ENCODE data around the gene POLQ. TPM values are rescaled to one million over a fixed set of nuclear protein-coding genes. Genes with fewer than 3 reads are reported as not detected.

The POLQ gene
- total and polyA plus RNA-seq, 9 of the 15 experiments (the other 6 are each of a cell fraction or from before 2014, with no cell fraction given), result 1.5 to 19.0 (median 8.8) TPM

- H3K9ac ChIP-seq (ENCODE audit: insufficient read depth in 1 of 2, low read depth in 2 of 2, low read length in 2 of 2), result no peak overlapping the region
- no peak for DNase-seq (ENCODE audit: extremely low read depth in 1 of 4, low spot score in 3 of 4)
- no peak overlapping the region for H3K27ac ChIP-seq (ENCODE audit: extremely low read depth, low read depth, low read length)
- H3K4me1 ChIP-seq (replicated peaks in 1 of 2; ENCODE audit: control insufficient read depth in 2 of 2, insufficient read depth in 2 of 2, low read length in 2 of 2), result no peaks in the 10 kb centered on the region
- no peak overlapping the region for H2AFZ ChIP-seq (ENCODE audit: low read depth, low read length)
- TF ChIP-seq RBFOX2 (IDR thresholded peaks at IDR 0.05; ENCODE audit: low read depth, low read length), result no peak
- TF ChIP-seq IFI16 (CRISPR knock-in tag; IDR thresholded peaks at IDR 0.05), result no peak
- no peak for TF ChIP-seq ZNF121 (CRISPR knock-in tag; conservative IDR thresholded peaks at IDR 0.05)
- TF ChIP-seq DPF2 (IDR thresholded peaks at IDR 0.05), result no peak
- no peak for TF ChIP-seq FOXK2 (conservative IDR thresholded peaks at IDR 0.05 in 1 of 2, IDR thresholded peaks at IDR 0.05 in 1 of 2; ENCODE audit: low read depth in 2 of 2)
- no peak for TF ChIP-seq NFXL1 (CRISPR knock-in tag; IDR thresholded peaks at IDR 0.05)
- no peak for TF ChIP-seq ZBTB8A (IDR thresholded peaks at IDR 0.05; ENCODE audit: partially characterized antibody)
- no peak for TF ChIP-seq E2F8 (IDR thresholded peaks at IDR 0.05; ENCODE audit: low read depth, partially characterized antibody)
- TF ChIP-seq SIX5 (IDR thresholded peaks at IDR 0.05; ENCODE audit: borderline replicate concordance in 1 of 2, insufficient read depth in 1 of 2, low read depth in 1 of 2, low read length in 2 of 2), result no peak
- TF ChIP-seq, protein P1, sequence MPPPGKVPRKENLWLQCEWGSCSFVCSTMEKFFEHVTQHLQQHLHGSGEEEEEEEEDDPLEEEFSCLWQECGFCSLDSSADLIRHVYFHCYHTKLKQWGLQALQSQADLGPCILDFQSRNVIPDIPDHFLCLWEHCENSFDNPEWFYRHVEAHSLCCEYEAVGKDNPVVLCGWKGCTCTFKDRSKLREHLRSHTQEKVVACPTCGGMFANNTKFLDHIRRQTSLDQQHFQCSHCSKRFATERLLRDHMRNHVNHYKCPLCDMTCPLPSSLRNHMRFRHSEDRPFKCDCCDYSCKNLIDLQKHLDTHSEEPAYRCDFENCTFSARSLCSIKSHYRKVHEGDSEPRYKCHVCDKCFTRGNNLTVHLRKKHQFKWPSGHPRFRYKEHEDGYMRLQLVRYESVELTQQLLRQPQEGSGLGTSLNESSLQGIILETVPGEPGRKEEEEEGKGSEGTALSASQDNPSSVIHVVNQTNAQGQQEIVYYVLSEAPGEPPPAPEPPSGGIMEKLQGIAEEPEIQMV (tag; conservative IDR thresholded peaks at IDR 0.05; ENCODE audit: low read depth), result no peak
- no peak for TF ChIP-seq HDAC2 (IDR thresholded peaks at IDR 0.05)
- TF ChIP-seq TCF7L2 (IDR thresholded peaks at IDR 0.05; ENCODE audit: low read depth, low read length), result no peak
- no peak for TF ChIP-seq PKNOX1 (IDR thresholded peaks at IDR 0.05)
- no peak for TF ChIP-seq RBBP5 (IDR thresholded peaks at IDR 0.05; ENCODE audit: borderline replicate concordance, insufficient read depth, low read length, poor library complexity, severe bottlenecking)
- TF ChIP-seq FUS (optimal IDR thresholded peaks at IDR 0.05; ENCODE audit: low read depth, low read length), result no peak
- TF ChIP-seq, protein P2, sequence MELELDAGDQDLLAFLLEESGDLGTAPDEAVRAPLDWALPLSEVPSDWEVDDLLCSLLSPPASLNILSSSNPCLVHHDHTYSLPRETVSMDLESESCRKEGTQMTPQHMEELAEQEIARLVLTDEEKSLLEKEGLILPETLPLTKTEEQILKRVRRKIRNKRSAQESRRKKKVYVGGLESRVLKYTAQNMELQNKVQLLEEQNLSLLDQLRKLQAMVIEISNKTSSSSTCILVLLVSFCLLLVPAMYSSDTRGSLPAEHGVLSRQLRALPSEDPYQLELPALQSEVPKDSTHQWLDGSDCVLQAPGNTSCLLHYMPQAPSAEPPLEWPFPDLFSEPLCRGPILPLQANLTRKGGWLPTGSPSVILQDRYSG (tag; conservative IDR thresholded peaks at IDR 0.05; ENCODE audit: low read depth), result no peak
- H3K4me2 ChIP-seq (ENCODE audit: insufficient read depth, low read length), result no peak overlapping the region
- FAIRE-seq, result no peak
- intact Hi-C loops (cut with micrococcal nuclease) (no loop called here), in situ Hi-C loops (cut with MboI) (no loop called here)
- no peaks in the 10 kb centered on the region for H3K27me3 ChIP-seq (ENCODE audit: control insufficient read depth in 2 of 2, insufficient read depth in 2 of 2, low read length in 2 of 2)
- CTCF ChIA-PET (ENCODE audit: low intra/inter-chr PET ratio), result no interaction called here
- H3K9me3 ChIP-seq (replicated peaks; ENCODE audit: control insufficient read depth, insufficient read depth, low read depth, low read length), result no peaks in the 10 kb centered on the region
- WGBS (ENCODE audit: insufficient coverage, low coverage, missing lambda C conversion rate), result 86% methylated on average over 1 of the region's 1 CpG
- H3K79me2 ChIP-seq (ENCODE audit: control insufficient read depth, insufficient read depth, low read length), result no peaks in the 10 kb centered on the region
- POLR2A ChIA-PET, result no interaction called here
- H3K9me1 ChIP-seq (ENCODE audit: control insufficient read depth, insufficient read depth, low read length), result no peaks in the 10 kb centered on the region
- no peaks in the 10 kb centered on the region for H4K20me1 ChIP-seq (replicated peaks; ENCODE audit: control insufficient read depth, insufficient read depth, low read length)
- H3K4me3 ChIP-seq, result no peak overlapping the region
- no TSS peak for BruUV-seq (replicated peaks)
- no peaks in the 10 kb centered on the region for H3K36me3 ChIP-seq (ENCODE audit: control insufficient read depth, insufficient read depth, low read length)
- no peak for ATAC-seq
Measured at GRCh38 chr3:121411523-121411922, 134.3 kb downstream of the POLQ start.
